H1 (cell line): ENCODE measurements around the gene PDGFD. TPM values are rescaled to one million over a fixed set of nuclear protein-coding genes. Genes with fewer than 3 reads are reported as not detected.

ENCODE experiments used
- CTCF ChIA-PET: fragments of 300-600 bp; sonication (Branson Sonifier 250); formaldehyde crosslinking; loops from one replicate; lab custom pipeline; 2021; ENCODE audit not compliant: partially characterized antibody; lab: Charles Lee
- POLR2A ChIA-PET: fragments of 300-600 bp; sonication (Branson Sonifier 250); formaldehyde crosslinking; loops from one replicate; lab custom pipeline; 2021; ENCODE audit warnings: inconsistent platforms; ENCODE audit not compliant: partially characterized antibody; lab: Charles Lee
- DNase-seq, 2 experiments: peaks; one replicate each; pipeline versions ENCODE4 v3.0.0 to v3.0.0-alpha.2; 2010 to 2022; ENCODE audit warnings: low spot score in 2 of 2, low read depth in 1 of 2, mixed read lengths in 1 of 2
- FAIRE-seq: peaks from 2 replicates; lab custom pipeline; 2011; peaks lifted over from hg19 to GRCh38; lab: Jason Lieb, UNC
- H2AFZ ChIP-seq: 2 replicates; pipeline ENCODE4 v1.8.1; 2012; ENCODE audit warnings: low read length, inconsistent platforms
- H2AK5ac ChIP-seq: 2 replicates; pipeline ENCODE4 v1.6.1; 2013; ENCODE audit warnings: low read depth, low read length
- H2BK120ac ChIP-seq: replicated peaks from 2 replicates; pipeline ENCODE3; 2013; ENCODE audit warnings: low read depth, low read length, inconsistent platforms
- H2BK12ac ChIP-seq: 2 replicates; pipeline ENCODE4 v1.6.1; 2013; ENCODE audit warnings: low read depth, low read length
- H2BK15ac ChIP-seq: 2 replicates; pipeline ENCODE4 v1.6.1; 2013; ENCODE audit warnings: low read length
- H2BK20ac ChIP-seq: 2 replicates; pipeline ENCODE4 v1.6.1; 2013; ENCODE audit warnings: low read length
- H2BK5ac ChIP-seq: 2 replicates; pipeline ENCODE4 v1.6.1; 2013; ENCODE audit warnings: low read depth, low read length
- H3K14ac ChIP-seq: 2 replicates; pipeline ENCODE4 v1.6.1; 2013; ENCODE audit warnings: inconsistent platforms; ENCODE audit not compliant: insufficient read length
- H3K18ac ChIP-seq: 2 replicates; pipeline ENCODE4 v1.6.1; 2013; ENCODE audit warnings: low read length; ENCODE audit errors: extremely low read depth
- H3K23ac ChIP-seq: 2 replicates; pipeline ENCODE4 v1.6.1; 2013; ENCODE audit warnings: inconsistent platforms; ENCODE audit not compliant: insufficient read length
- H3K23me2 ChIP-seq: 2 replicates; pipeline ENCODE4 v1.6.1; 2013; ENCODE audit warnings: low read depth, low read length
- H3K27ac ChIP-seq: 2 replicates; pipeline ENCODE4 v1.6.1; 2011; ENCODE audit warnings: low read depth, low read length, inconsistent platforms
- H3K27me3 ChIP-seq, 4 experiments: replicated peaks in 1 of 4; 1 replicate in 1 of 4; 2 replicates in 3 of 4; pipeline versions ENCODE4 v1.6.1 to v1.8.1; 2011 to 2013; ENCODE audit warnings: low read length in 3 of 4, mild to moderate bottlenecking in 3 of 4, inconsistent platforms in 2 of 4, mixed read lengths in 2 of 4, moderate library complexity in 1 of 4; ENCODE audit not compliant: control insufficient read depth in 3 of 4, insufficient read depth in 3 of 4; ENCODE audit errors: extremely low read depth in 1 of 4
- H3K36me3 ChIP-seq, 4 experiments: 2 replicates each; pipeline versions ENCODE4 v1.6.1 to v1.8.1; 2011 to 2013; ENCODE audit warnings: mild to moderate bottlenecking in 4 of 4, low read length in 3 of 4, moderate library complexity in 2 of 4, control low read depth in 1 of 4, inconsistent platforms in 1 of 4; ENCODE audit not compliant: insufficient read depth in 4 of 4, control insufficient read depth in 2 of 4
- H3K4ac ChIP-seq: replicated peaks from 2 replicates; pipeline ENCODE3; 2013; ENCODE audit warnings: low read length, low read depth, mixed read lengths, inconsistent platforms; ENCODE audit not compliant: insufficient read length
- H3K4me1 ChIP-seq, 4 experiments: replicated peaks in 1 of 4; 1 replicate in 1 of 4; 2 replicates in 3 of 4; pipeline versions ENCODE4 v1.6.1 to v1.8.1; 2011 to 2013; ENCODE audit warnings: low read length in 3 of 4, inconsistent platforms in 2 of 4, mixed read lengths in 1 of 4; ENCODE audit not compliant: insufficient read depth in 4 of 4, control insufficient read depth in 3 of 4
- H3K4me2 ChIP-seq, 2 experiments: 2 replicates each; pipeline versions ENCODE4 v1.6.1 to v1.8.1; 2011 to 2013; ENCODE audit warnings: low read depth in 2 of 2, low read length in 2 of 2, control low read depth in 1 of 2, inconsistent platforms in 1 of 2, mild to moderate bottlenecking in 1 of 2; ENCODE audit not compliant: insufficient read depth in 1 of 2
- H3K4me3 ChIP-seq, 4 experiments: fragments of 200-600, 300-600 bp in 1 of 4; sonication (generic), shearing (Covaris generic), sonication (Bioruptor Twin) in 1 of 4; 2 replicates each; pipeline versions ENCODE4 v1.5.1 to v1.8.1; 2011 to 2016; ENCODE audit warnings: low read length in 4 of 4, low read depth in 3 of 4, control low read depth in 2 of 4, inconsistent platforms in 2 of 4, mild to moderate bottlenecking in 2 of 4, mixed read lengths in 1 of 4, moderate library complexity in 1 of 4; ENCODE audit not compliant: insufficient read depth in 2 of 4; ENCODE audit errors: extremely low read depth in 1 of 4
- H3K56ac ChIP-seq: replicated peaks from 2 replicates; pipeline ENCODE3; 2013; ENCODE audit warnings: low read depth, mild to moderate bottlenecking, mixed read lengths, low read length, inconsistent platforms; ENCODE audit not compliant: insufficient read length
- H3K79me1 ChIP-seq: 2 replicates; pipeline ENCODE4 v1.6.1; 2013; ENCODE audit warnings: low read depth, low read length, control low read depth
- H3K79me2 ChIP-seq, 2 experiments: 2 replicates each; pipeline versions ENCODE4 v1.6.1 to v1.8.1; 2012 to 2013; ENCODE audit warnings: low read length in 2 of 2, mild to moderate bottlenecking in 2 of 2, inconsistent platforms in 1 of 2; ENCODE audit not compliant: insufficient read depth in 2 of 2, control insufficient read depth in 1 of 2
- H3K9ac ChIP-seq, 4 experiments: replicated peaks in 1 of 4; 1 replicate in 1 of 4; 2 replicates in 3 of 4; pipeline versions ENCODE4 v1.6.1 to v1.8.1; 2011 to 2013; ENCODE audit warnings: low read depth in 3 of 4, low read length in 3 of 4, control low read depth in 2 of 4, mild to moderate bottlenecking in 2 of 4, moderate library complexity in 2 of 4, inconsistent platforms in 1 of 4; ENCODE audit errors: extremely low read depth in 1 of 4
- H3K9me3 ChIP-seq, 2 experiments: 2 replicates each; pipeline versions ENCODE4 v1.6.1 to v1.8.1; 2012 to 2013; ENCODE audit warnings: mild to moderate bottlenecking in 2 of 2, moderate library complexity in 2 of 2, control low read depth in 1 of 2, inconsistent platforms in 1 of 2, low read depth in 1 of 2, low read length in 1 of 2, mixed read lengths in 1 of 2; ENCODE audit not compliant: insufficient read depth in 2 of 2
- H4K20me1 ChIP-seq, 2 experiments: replicated peaks in 1 of 2; 2 replicates each; pipeline versions ENCODE3 to v1.8.1; 2011 to 2013; ENCODE audit warnings: inconsistent platforms in 2 of 2, low read length in 2 of 2, mild to moderate bottlenecking in 1 of 2; ENCODE audit not compliant: insufficient read depth in 2 of 2, control insufficient read depth in 1 of 2
- H4K5ac ChIP-seq: 2 replicates; pipeline ENCODE4 v1.6.1; 2013; ENCODE audit warnings: low read length, low read depth, mixed read lengths, inconsistent platforms; ENCODE audit not compliant: insufficient read length
- H4K8ac ChIP-seq: 2 replicates; pipeline ENCODE4 v1.8.0; 2013; ENCODE audit warnings: mild to moderate bottlenecking, moderate library complexity, low read length, inconsistent platforms; ENCODE audit not compliant: insufficient read depth; ENCODE audit errors: extremely low read depth
- H4K91ac ChIP-seq: replicated peaks from 2 replicates; pipeline ENCODE3; 2013; ENCODE audit warnings: low read length, mixed read lengths, inconsistent platforms; ENCODE audit not compliant: insufficient read length
- BCL11A ChIP-seq, 2 experiments: IDR thresholded peaks; one replicate each; pipeline ENCODE4 v1.6.1; 2011; ENCODE audit warnings: low read depth in 2 of 2, low read length in 2 of 2, mild to moderate bottlenecking in 2 of 2
- CBX8 ChIP-seq: fragments of 300-800, 300-1000 bp; sonication (generic); IDR thresholded peaks from 2 replicates; pipeline ENCODE4 v1.7.1; 2016; ENCODE audit warnings: low read depth, low read length, borderline replicate concordance
- CHD2 ChIP-seq: IDR thresholded peaks from 2 replicates; pipeline ENCODE4 v1.6.1; 2012; ENCODE audit warnings: low read length, improper control_type of control experiment
- KDM4A ChIP-seq: IDR thresholded peaks from one replicate; pipeline ENCODE4 v1.7.1; 2012; ENCODE audit warnings: low read depth, mild to moderate bottlenecking, moderate library complexity, low read length, inconsistent platforms; ENCODE audit not compliant: severe bottlenecking
- RBBP5 ChIP-seq: IDR thresholded peaks from 2 replicates; pipeline ENCODE4 v1.7.1; 2012; ENCODE audit warnings: low read depth, mild to moderate bottlenecking, inconsistent platforms, low read length, moderate library complexity, borderline replicate concordance
- RNF2 ChIP-seq: fragments of 200-900, 300-1000 bp; sonication (generic); IDR thresholded peaks from 2 replicates; pipeline ENCODE4 v1.7.1; 2016; ENCODE audit warnings: borderline replicate concordance, low read depth, mild to moderate bottlenecking, antibody characterized with exemption, low read length; ENCODE audit not compliant: poor library complexity, severe bottlenecking; ENCODE audit errors: missing control alignments
- YY1 ChIP-seq: IDR thresholded peaks from 2 replicates; pipeline ENCODE4 v1.6.1; 2011; ENCODE audit warnings: low read depth, mild to moderate bottlenecking, low read length
- WGBS, 2 experiments: shearing (Covaris generic) in 1 of 2; methylation state at CpG; one replicate each; pipeline versions ENCODE4 v1.1.6 to v1.1.7; 2013 to 2015; ENCODE audit warnings: low lambda C conversion rate in 2 of 2, mixed read lengths in 2 of 2, inconsistent platforms in 1 of 2, low coverage in 1 of 2, missing lambda C conversion rate in 1 of 2; ENCODE audit not compliant: insufficient replicate concordance in 2 of 2, insufficient coverage in 1 of 2, insufficient read length in 1 of 2; ENCODE audit errors: extremely low coverage in 1 of 2, missing lambda C conversion rate in 1 of 2; 5-methylcytosine and 5-hydroxymethylcytosine counted together
- polyA plus RNA-seq, 7 experiments: library from polyadenylated mRNA; depleted of rRNA in 3 of 7; stranded (reverse) in 5 of 7; unstranded in 2 of 7; fragments of >200 nt in 5 of 7; fragments of 200-250 nt in 2 of 7; gene quantifications; 1 replicate in 5 of 7; 2 replicates in 1 of 7; 4 replicates in 1 of 7; pipeline versions ENCODE4 v1.2.1 to v1.2.3, GENCODE V29; 2011 to 2013; ENCODE audit warnings: missing spikeins in 2 of 7, mixed read lengths in 2 of 7
- total RNA-seq: library from RNA; stranded (reverse); fragmentation: NEBNext Ultra II Directional; extraction: Animal tissue kit (Norgen Biotek cat#: 25700); gene quantifications from 2 replicates; pipeline ENCODE4 v1.2.1, GENCODE V29; 2021

The PDGFD gene
- total and polyA plus RNA-seq, 2 of the 8 experiments (the other 6 are each of a cell fraction or from before 2014, with no cell fraction given): 1.1 to 3.9 TPM

GRCh38 chr11:103901656-103902055 is 262.3 kb downstream of the PDGFD start:
- Histone ChIP-seq H3K18ac (no peak overlapping the region), H2AK5ac (no peak overlapping the region), H2BK15ac (no peak overlapping the region), H3K27ac (no peak overlapping the region), H3K4me3 (no peak overlapping the region), H3K23me2 (no peaks in the 10 kb centered on the region), H3K56ac (no peak overlapping the region), H3K27me3 (no peaks in the 10 kb centered on the region), H2BK12ac (no peak overlapping the region), H3K14ac (no peak overlapping the region), H3K23ac (no peak overlapping the region), H2BK20ac (no peak overlapping the region), H4K91ac (no peak overlapping the region), H3K9ac (no peak overlapping the region), H2AFZ (no peak overlapping the region), H4K5ac (no peak overlapping the region), H3K79me1 (no peaks in the 10 kb centered on the region), H3K4ac (no peak overlapping the region), H3K79me2 (no peaks in the 10 kb centered on the region), H2BK5ac (no peak overlapping the region), H4K20me1 (no peaks in the 10 kb centered on the region), H3K9me3 (no peaks in the 10 kb centered on the region), H4K8ac (no peak overlapping the region), H3K4me2 (no peak overlapping the region), H3K4me1 (no peaks in the 10 kb centered on the region), H3K36me3 (no peaks in the 10 kb centered on the region), H2BK120ac (no peak overlapping the region)
- POLR2A ChIA-PET: no interaction called here
- WGBS, 2 experiments: 88% methylated on average over 1 of the region's 1 CpG; no CpG with 5 or more reads in 1 of the 2 experiments
- CTCF ChIA-PET: no interaction called here
- DNase-seq: no peak
- TF ChIP-seq BCL11A (IDR thresholded peaks at IDR 0.05; ENCODE audit: low read depth in 2 of 2, low read length in 2 of 2): no peak
- TF ChIP-seq YY1: no peak
- TF ChIP-seq CBX8: no peak
- no peak for TF ChIP-seq CHD2
- no peak for TF ChIP-seq KDM4A
- no peak for TF ChIP-seq RBBP5
- TF ChIP-seq RNF2: no peak
- FAIRE-seq: no peak
